WTC11 (cell line): ENCODE measurements around the gene AGAP1. TPM values are rescaled to one million over a fixed set of nuclear protein-coding genes. Genes with fewer than 3 reads are reported as not detected.

Experiments used
- ATAC-seq: fragments of 200-7000 bp; cut with Tn5 transposase; 2 replicates; pipeline ENCODE4 v1.10.0; 2021; ENCODE audit warnings: mild to moderate bottlenecking, moderate library complexity
- CTCF ChIA-PET: fragments of 300-600 bp; sonication (Branson Sonifier 250); formaldehyde crosslinking; loops from one replicate; lab custom pipeline; 2021; ENCODE audit warnings: antibody characterized with exemption; lab: Charles Lee
- POLR2A ChIA-PET: fragments of 350-600 bp; sonication (Branson Sonifier 250); formaldehyde crosslinking; loops from one replicate; lab custom pipeline; 2021; ENCODE audit warnings: antibody characterized with exemption; lab: Charles Lee
- DNase-seq: peaks from one replicate; pipeline ENCODE4 v3.0.0; 2021; ENCODE audit warnings: low spot score
- H3K27ac Mint-ChIP-seq: 2 replicates; pipeline ENCODE4 v1.8.0; 2021; ENCODE audit warnings: mixed read lengths
- H3K27me3 Mint-ChIP-seq: 2 replicates; pipeline ENCODE4 v1.8.0; 2021; ENCODE audit warnings: low read depth, mild to moderate bottlenecking, moderate library complexity, mixed read lengths
- H3K36me3 Mint-ChIP-seq: 2 replicates; pipeline ENCODE4 v1.8.0; 2021; ENCODE audit warnings: mixed read lengths
- H3K4me1 Mint-ChIP-seq: 2 replicates; pipeline ENCODE4 v1.8.0; 2022; ENCODE audit warnings: mixed read lengths
- H3K4me3 Mint-ChIP-seq: 2 replicates; pipeline ENCODE4 v1.8.0; 2021; ENCODE audit warnings: mild to moderate bottlenecking, moderate library complexity, mixed read lengths
- H3K9me3 Mint-ChIP-seq: 2 replicates; pipeline ENCODE4 v1.8.0; 2021; ENCODE audit warnings: mixed read lengths
- CBFB ChIP-seq: sonication (generic); formaldehyde crosslinking; IDR thresholded peaks from 2 replicates; pipeline ENCODE4 v1.8.1; 2022; ENCODE audit warnings: mild to moderate bottlenecking, low read depth, missing genetic modification reagents
- EMX1 ChIP-seq: fragments of 250-450 bp; sonication (Bioruptor Pico); IDR thresholded peaks from 2 replicates; pipeline ENCODE4 v1.8.0; 2021; ENCODE audit warnings: mild to moderate bottlenecking
- ETV6 ChIP-seq: sonication (generic); formaldehyde crosslinking; IDR thresholded peaks from 2 replicates; pipeline ENCODE4 v1.8.1; 2022; ENCODE audit warnings: mild to moderate bottlenecking, missing genetic modification reagents
- FOXP4 ChIP-seq: sonication (generic); formaldehyde crosslinking; IDR thresholded peaks from 2 replicates; pipeline ENCODE4 v1.8.0; 2022; ENCODE audit warnings: mild to moderate bottlenecking, missing genetic modification reagents
- NFE2L1 ChIP-seq: sonication (generic); formaldehyde crosslinking; IDR thresholded peaks from 2 replicates; pipeline ENCODE4 v1.8.1; 2023; ENCODE audit warnings: missing genetic modification reagents
- SP1 ChIP-seq: sonication (generic); formaldehyde crosslinking; conservative IDR thresholded peaks from 2 replicates; pipeline ENCODE4 v1.8.1; 2022; ENCODE audit warnings: missing genetic modification reagents
- STAT6 ChIP-seq: sonication (generic); formaldehyde crosslinking; conservative IDR thresholded peaks from 2 replicates; pipeline ENCODE4 v1.8.1; 2023; ENCODE audit warnings: mild to moderate bottlenecking, low read depth, missing genetic modification reagents, moderate library complexity
- ZBTB21 ChIP-seq: sonication (generic); formaldehyde crosslinking; IDR thresholded peaks from 2 replicates; pipeline ENCODE4 v1.8.1; 2023; ENCODE audit warnings: mild to moderate bottlenecking, missing genetic modification reagents, borderline replicate concordance
- ZBTB43 ChIP-seq: sonication (generic); formaldehyde crosslinking; IDR thresholded peaks from 2 replicates; pipeline ENCODE4 v1.8.1; 2023; ENCODE audit warnings: mild to moderate bottlenecking, missing genetic modification reagents
- ZNF263 ChIP-seq: sonication (generic); formaldehyde crosslinking; IDR thresholded peaks from 2 replicates; pipeline ENCODE4 v1.8.1; 2022; ENCODE audit warnings: low read depth, mild to moderate bottlenecking, moderate library complexity, missing genetic modification reagents
- ZNF317 ChIP-seq: sonication (generic); formaldehyde crosslinking; IDR thresholded peaks from 2 replicates; pipeline ENCODE4 v1.8.1; 2023; ENCODE audit warnings: low read depth, mild to moderate bottlenecking, moderate library complexity, missing genetic modification reagents, borderline replicate concordance
- total RNA-seq: library from RNA; stranded (reverse); gene quantifications from 3 replicates; pipeline ENCODE4 v1.2.3, GENCODE V29; 2021
- TF ChIP-seq, protein P1 (sequence below): fragments of 250-450 bp; sonication (Bioruptor Pico); IDR thresholded peaks from 2 replicates; pipeline ENCODE4 v1.9.0; 2021; ENCODE audit warnings: mild to moderate bottlenecking
- TF ChIP-seq, protein P2 (sequence below): sonication (generic); formaldehyde crosslinking; IDR thresholded peaks from 2 replicates; pipeline ENCODE4 v1.8.1; 2022; ENCODE audit warnings: mild to moderate bottlenecking, missing genetic modification reagents, moderate library complexity, borderline replicate concordance
- TF ChIP-seq, protein P3 (sequence below): sonication (generic); formaldehyde crosslinking; IDR thresholded peaks from 2 replicates; pipeline ENCODE4 v1.8.0; 2023; ENCODE audit warnings: missing genetic modification reagents, mild to moderate bottlenecking, borderline replicate concordance
- TF ChIP-seq, protein P4 (sequence below): sonication (generic); formaldehyde crosslinking; IDR thresholded peaks from 2 replicates; pipeline ENCODE4 v1.8.0; 2022; ENCODE audit warnings: mild to moderate bottlenecking, missing genetic modification reagents

The AGAP1 gene
- total RNA-seq, 1 experiment from 2014 or later: 49.3 TPM

DNA sequence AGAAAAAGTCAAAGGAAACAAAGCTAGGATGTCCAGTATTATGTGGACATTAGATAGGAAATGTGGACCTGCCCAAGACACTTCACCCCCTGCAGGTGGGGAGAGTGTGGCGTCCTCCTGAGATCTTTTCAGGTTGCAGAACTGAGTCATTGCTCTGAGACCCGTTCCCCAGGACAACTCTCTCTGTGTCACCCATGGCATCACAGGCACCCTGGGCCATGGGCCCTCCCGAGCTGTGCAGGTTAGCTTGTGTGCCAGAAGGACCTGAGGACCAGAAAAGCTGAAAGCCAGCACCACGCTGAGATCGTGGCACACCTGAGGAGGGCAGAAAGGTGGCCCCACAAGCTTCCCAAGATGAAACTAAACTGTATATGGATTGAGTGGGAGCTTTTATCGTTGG lies 229.5 kb downstream of the AGAP1 start:
- Mint-ChIP-seq H3K4me3 (no peak overlapping the region), H3K27me3 (no peaks in the 10 kb centered on the region), H3K27ac (no peak overlapping the region), H3K4me1 (peaks cover 31% of the 10 kb centered on the region), H3K36me3 (peaks cover 26% of the 10 kb centered on the region), H3K9me3 (no peaks in the 10 kb centered on the region)
- CTCF ChIA-PET: interaction anchor here (1.8 to 2.4 kb wide), 2 partner anchors 17 to 23 kb away, joined by 6 to 9 read pairs; no protein-coding TSS in a partner anchor
- TF ChIP-seq STAT6 (CRISPR knock-in tag) (no peak), ETV6 (CRISPR knock-in tag) (no peak), ZBTB21 (CRISPR knock-in tag) (no peak), CBFB (no peak)
- TF ChIP-seq, protein P1, sequence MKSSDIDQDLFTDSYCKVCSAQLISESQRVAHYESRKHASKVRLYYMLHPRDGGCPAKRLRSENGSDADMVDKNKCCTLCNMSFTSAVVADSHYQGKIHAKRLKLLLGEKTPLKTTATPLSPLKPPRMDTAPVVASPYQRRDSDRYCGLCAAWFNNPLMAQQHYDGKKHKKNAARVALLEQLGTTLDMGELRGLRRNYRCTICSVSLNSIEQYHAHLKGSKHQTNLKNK (CRISPR knock-in tag): no peak
- TF ChIP-seq, protein P2, sequence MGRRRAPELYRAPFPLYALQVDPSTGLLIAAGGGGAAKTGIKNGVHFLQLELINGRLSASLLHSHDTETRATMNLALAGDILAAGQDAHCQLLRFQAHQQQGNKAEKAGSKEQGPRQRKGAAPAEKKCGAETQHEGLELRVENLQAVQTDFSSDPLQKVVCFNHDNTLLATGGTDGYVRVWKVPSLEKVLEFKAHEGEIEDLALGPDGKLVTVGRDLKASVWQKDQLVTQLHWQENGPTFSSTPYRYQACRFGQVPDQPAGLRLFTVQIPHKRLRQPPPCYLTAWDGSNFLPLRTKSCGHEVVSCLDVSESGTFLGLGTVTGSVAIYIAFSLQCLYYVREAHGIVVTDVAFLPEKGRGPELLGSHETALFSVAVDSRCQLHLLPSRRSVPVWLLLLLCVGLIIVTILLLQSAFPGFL (CRISPR knock-in tag): no peak
- ATAC-seq (no peak), DNase-seq (no peak)
- POLR2A ChIA-PET: no interaction called here

DNA sequence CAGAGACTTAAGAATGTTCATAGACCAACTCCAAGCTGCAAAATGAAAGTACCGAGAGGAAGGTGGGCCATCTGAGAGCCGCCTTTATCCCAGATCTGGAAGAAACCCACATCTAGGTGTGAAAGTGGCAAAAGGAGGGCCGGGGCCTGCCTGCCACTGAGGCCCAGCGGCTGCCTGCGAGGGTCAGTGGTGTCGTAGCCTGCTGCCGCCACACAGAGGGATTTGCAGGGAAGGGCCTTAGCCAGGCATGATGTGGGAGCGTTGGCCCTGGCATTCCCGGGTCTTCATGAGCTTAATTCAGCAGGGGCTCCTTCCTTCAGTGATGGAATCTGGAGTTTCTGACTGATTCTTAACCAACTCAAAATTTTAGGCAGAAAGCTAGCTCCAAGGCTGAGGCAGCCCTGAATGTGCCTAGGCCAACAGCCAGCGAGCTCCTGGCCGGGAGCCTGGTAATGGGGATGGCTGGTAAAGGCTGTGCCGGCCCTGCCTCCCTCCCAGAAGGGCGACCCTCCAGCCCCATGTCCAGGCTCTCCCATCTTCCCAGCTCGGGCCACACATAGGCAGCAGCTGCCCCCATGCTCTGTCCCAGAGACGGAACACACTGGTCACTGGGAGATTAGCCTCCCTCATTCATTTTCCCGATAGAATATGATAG lies 230.1 kb downstream of the AGAP1 start:
- H3K27me3 Mint-ChIP-seq: no peaks in the 10 kb centered on the region
- ATAC-seq (no peak), DNase-seq (no peak)
- H3K36me3 Mint-ChIP-seq: peaks cover 23% of the 10 kb centered on the region
- H3K4me1 Mint-ChIP-seq: peaks cover 31% of the 10 kb centered on the region
- no peaks in the 10 kb centered on the region for H3K9me3 Mint-ChIP-seq
- TF ChIP-seq ZNF263 (CRISPR knock-in tag): no peak
- TF ChIP-seq, protein P3, sequence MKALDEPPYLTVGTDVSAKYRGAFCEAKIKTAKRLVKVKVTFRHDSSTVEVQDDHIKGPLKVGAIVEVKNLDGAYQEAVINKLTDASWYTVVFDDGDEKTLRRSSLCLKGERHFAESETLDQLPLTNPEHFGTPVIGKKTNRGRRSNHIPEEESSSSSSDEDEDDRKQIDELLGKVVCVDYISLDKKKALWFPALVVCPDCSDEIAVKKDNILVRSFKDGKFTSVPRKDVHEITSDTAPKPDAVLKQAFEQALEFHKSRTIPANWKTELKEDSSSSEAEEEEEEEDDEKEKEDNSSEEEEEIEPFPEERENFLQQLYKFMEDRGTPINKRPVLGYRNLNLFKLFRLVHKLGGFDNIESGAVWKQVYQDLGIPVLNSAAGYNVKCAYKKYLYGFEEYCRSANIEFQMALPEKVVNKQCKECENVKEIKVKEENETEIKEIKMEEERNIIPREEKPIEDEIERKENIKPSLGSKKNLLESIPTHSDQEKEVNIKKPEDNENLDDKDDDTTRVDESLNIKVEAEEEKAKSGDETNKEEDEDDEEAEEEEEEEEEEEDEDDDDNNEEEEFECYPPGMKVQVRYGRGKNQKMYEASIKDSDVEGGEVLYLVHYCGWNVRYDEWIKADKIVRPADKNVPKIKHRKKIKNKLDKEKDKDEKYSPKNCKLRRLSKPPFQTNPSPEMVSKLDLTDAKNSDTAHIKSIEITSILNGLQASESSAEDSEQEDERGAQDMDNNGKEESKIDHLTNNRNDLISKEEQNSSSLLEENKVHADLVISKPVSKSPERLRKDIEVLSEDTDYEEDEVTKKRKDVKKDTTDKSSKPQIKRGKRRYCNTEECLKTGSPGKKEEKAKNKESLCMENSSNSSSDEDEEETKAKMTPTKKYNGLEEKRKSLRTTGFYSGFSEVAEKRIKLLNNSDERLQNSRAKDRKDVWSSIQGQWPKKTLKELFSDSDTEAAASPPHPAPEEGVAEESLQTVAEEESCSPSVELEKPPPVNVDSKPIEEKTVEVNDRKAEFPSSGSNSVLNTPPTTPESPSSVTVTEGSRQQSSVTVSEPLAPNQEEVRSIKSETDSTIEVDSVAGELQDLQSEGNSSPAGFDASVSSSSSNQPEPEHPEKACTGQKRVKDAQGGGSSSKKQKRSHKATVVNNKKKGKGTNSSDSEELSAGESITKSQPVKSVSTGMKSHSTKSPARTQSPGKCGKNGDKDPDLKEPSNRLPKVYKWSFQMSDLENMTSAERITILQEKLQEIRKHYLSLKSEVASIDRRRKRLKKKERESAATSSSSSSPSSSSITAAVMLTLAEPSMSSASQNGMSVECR (CRISPR knock-in tag): no peak
- TF ChIP-seq EMX1 (CRISPR knock-in tag): no peak
- no peak for TF ChIP-seq SP1
- TF ChIP-seq, protein P4, sequence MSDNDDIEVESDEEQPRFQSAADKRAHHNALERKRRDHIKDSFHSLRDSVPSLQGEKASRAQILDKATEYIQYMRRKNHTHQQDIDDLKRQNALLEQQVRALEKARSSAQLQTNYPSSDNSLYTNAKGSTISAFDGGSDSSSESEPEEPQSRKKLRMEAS (CRISPR knock-in tag): no peak
- no peak for TF ChIP-seq NFE2L1 (CRISPR knock-in tag)
- no peak for TF ChIP-seq ZBTB43 (CRISPR knock-in tag)
- TF ChIP-seq ZNF317: no peak
- no peak for TF ChIP-seq FOXP4
- ChIA-PET CTCF (interaction anchor here (1.0 to 2.4 kb wide), 3 partner anchors 17 to 607 kb away, joined by 4 to 9 read pairs (median 6); no protein-coding TSS in a partner anchor), POLR2A (no interaction called here)
- no peak overlapping the region for H3K27ac Mint-ChIP-seq
- H3K4me3 Mint-ChIP-seq: no peak overlapping the region
